Measurements from ENCODE around the gene NCKIPSD. TPM values are rescaled to one million over a fixed set of nuclear protein-coding genes. Genes with fewer than 3 reads are reported as not detected.

Gene NCKIPSD
- total RNA-seq, 1 donor from 2014 or later: 34.1 TPM

GRCh38 chr3:48685293-48685602 lies 467 bp downstream of the NCKIPSD start:
- Mint-ChIP-seq H3K36me3 (ENCODE audit: low read depth, unreplicated experiment) (peaks cover 30% of the 10 kb centered on the region), H3K4me3 (ENCODE audit: unreplicated experiment) (peak overlapping the region; percentile 90), H3K27me3 (ENCODE audit: unreplicated experiment) (peaks cover 18% of the 10 kb centered on the region), H3K27ac (ENCODE audit: unreplicated experiment) (no peak overlapping the region), H3K9me3 (ENCODE audit: unreplicated experiment) (no peaks in the 10 kb centered on the region), H3K4me1 (ENCODE audit: unreplicated experiment) (peaks cover 33% of the 10 kb centered on the region)
- DNase-seq (ENCODE audit: low spot score): no peak
- no peak for TF ChIP-seq CTCF (IDR thresholded peaks at IDR 0.05; ENCODE audit: unreplicated experiment)

GRCh38 chr3:48684480-48685143 lies 1.1 kb downstream of the NCKIPSD start:
- Mint-ChIP-seq H3K27ac (ENCODE audit: unreplicated experiment) (peak overlapping the region; percentile 64), H3K4me3 (ENCODE audit: unreplicated experiment) (peak overlapping the region; percentile 90), H3K9me3 (ENCODE audit: unreplicated experiment) (no peaks in the 10 kb centered on the region), H3K36me3 (ENCODE audit: low read depth, unreplicated experiment) (peaks cover 29% of the 10 kb centered on the region), H3K27me3 (ENCODE audit: unreplicated experiment) (peaks cover 17% of the 10 kb centered on the region), H3K4me1 (ENCODE audit: unreplicated experiment) (peaks cover 33% of the 10 kb centered on the region)
- no peak for TF ChIP-seq CTCF (IDR thresholded peaks at IDR 0.05; ENCODE audit: unreplicated experiment)
- DNase-seq (ENCODE audit: low spot score): no peak

- H3K9me3 Mint-ChIP-seq (ENCODE audit: unreplicated experiment): no peaks in the 10 kb centered on the region
- H3K36me3 Mint-ChIP-seq (ENCODE audit: low read depth, unreplicated experiment): peaks cover 33% of the 10 kb centered on the region
- peaks cover 17% of the 10 kb centered on the region for H3K27me3 Mint-ChIP-seq (ENCODE audit: unreplicated experiment)
- H3K4me1 Mint-ChIP-seq (ENCODE audit: unreplicated experiment): peaks cover 33% of the 10 kb centered on the region
- H3K27ac Mint-ChIP-seq (ENCODE audit: unreplicated experiment): peak overlapping the region; percentile 74
- no peak for DNase-seq (ENCODE audit: low spot score)
- H3K4me3 Mint-ChIP-seq (ENCODE audit: unreplicated experiment): peak overlapping the region; percentile 90
- no peak for TF ChIP-seq CTCF (IDR thresholded peaks at IDR 0.05; ENCODE audit: unreplicated experiment)
These were observed 1.7 kb downstream of the NCKIPSD start for GRCh38 chr3:48684054-48684349.

- peaks cover 33% of the 10 kb centered on the region for H3K4me1 Mint-ChIP-seq (ENCODE audit: unreplicated experiment)
- H3K9me3 Mint-ChIP-seq (ENCODE audit: unreplicated experiment): no peaks in the 10 kb centered on the region
- no peak for TF ChIP-seq CTCF (IDR thresholded peaks at IDR 0.05; ENCODE audit: unreplicated experiment)
- DNase-seq (ENCODE audit: low spot score): no peak
- H3K36me3 Mint-ChIP-seq (ENCODE audit: low read depth, unreplicated experiment): peaks cover 41% of the 10 kb centered on the region
- no peak overlapping the region for H3K27ac Mint-ChIP-seq (ENCODE audit: unreplicated experiment)
- no peak overlapping the region for H3K4me3 Mint-ChIP-seq (ENCODE audit: unreplicated experiment)
- peaks cover 17% of the 10 kb centered on the region for H3K27me3 Mint-ChIP-seq (ENCODE audit: unreplicated experiment)
These were observed 2.9 kb downstream of the NCKIPSD start for GRCh38 chr3:48682786-48683185.

- Mint-ChIP-seq H3K9me3 (ENCODE audit: unreplicated experiment) (no peaks in the 10 kb centered on the region), H3K27me3 (ENCODE audit: unreplicated experiment) (peaks cover 18% of the 10 kb centered on the region), H3K27ac (ENCODE audit: unreplicated experiment) (no peak overlapping the region), H3K36me3 (ENCODE audit: low read depth, unreplicated experiment) (peaks cover 44% of the 10 kb centered on the region), H3K4me3 (ENCODE audit: unreplicated experiment) (no peak overlapping the region), H3K4me1 (ENCODE audit: unreplicated experiment) (peaks cover 33% of the 10 kb centered on the region)
- no peak for DNase-seq (ENCODE audit: low spot score)
- TF ChIP-seq CTCF (IDR thresholded peaks at IDR 0.05; ENCODE audit: unreplicated experiment): no peak
These were observed 3.6 kb downstream of the NCKIPSD start for GRCh38 chr3:48681974-48682610.
